GM12878 (cell line): ENCODE results near the gene RPL38. TPM values are rescaled to one million over a fixed set of nuclear protein-coding genes. Genes with fewer than 3 reads are reported as not detected.

Experiments used
- ATAC-seq: fragments of 200-7000 bp; cut with Tn5 transposase; 3 replicates; pipeline ENCODE4 v1.9.1; 2020; ENCODE audit warnings: mild to moderate bottlenecking, moderate library complexity
- BruUV-seq: library from RNA; stranded (reverse); fragments of 400-500 nt; replicated peaks from 2 replicates; lab custom pipeline; 2021; lab: Mats Ljungman, UMichigan
- CTCF ChIA-PET: fragments of 300-600 bp; sonication (Branson Sonifier 250); formaldehyde crosslinking; extraction: SDS; loops from one replicate; lab custom pipeline; 2021; ENCODE audit warnings: inconsistent platforms; lab: Yijun Ruan, JAX
- POLR2A ChIA-PET: fragments of 350-600 bp; formaldehyde crosslinking; extraction: SDS; loops from one replicate; lab custom pipeline; 2021; ENCODE audit warnings: inconsistent platforms; lab: Charles Lee
- RAD21 ChIA-PET: fragments of 300-600 bp; sonication (Branson Sonifier 250); formaldehyde crosslinking; loops from one replicate; lab custom pipeline; 2023; ENCODE audit warnings: antibody characterized with exemption; ENCODE audit not compliant: unreplicated experiment; lab: Charles Lee
- SMC1A ChIA-PET: fragments of 300-600 bp; sonication (Branson Sonifier 250); formaldehyde crosslinking; loops from one replicate; lab custom pipeline; 2023; ENCODE audit not compliant: unreplicated experiment, uncharacterized antibody; lab: Charles Lee
- DNase-seq: peaks from one replicate; pipeline ENCODE4 v3.0.0-alpha.2; 2011; ENCODE audit warnings: low read depth, low spot score
- FAIRE-seq: peaks from 3 replicates; lab custom pipeline; 2011; peaks lifted over from hg19 to GRCh38; lab: Jason Lieb, UNC
- H2AFZ ChIP-seq: 2 replicates; pipeline ENCODE4 v1.6.0; 2011; ENCODE audit warnings: low read depth, low read length, control low read depth; ENCODE audit not compliant: control insufficient read depth
- H3K27ac ChIP-seq: 2 replicates; pipeline ENCODE4 v1.5.1; 2011; ENCODE audit warnings: control low read depth; ENCODE audit not compliant: control insufficient read depth, insufficient read depth
- H3K27me3 ChIP-seq, 2 experiments: replicated peaks in 1 of 2; 2 replicates each; pipeline versions ENCODE4 v1.6.0 to v1.6.1; 2011; ENCODE audit warnings: low read length in 1 of 2; ENCODE audit not compliant: control insufficient read depth in 2 of 2, insufficient read depth in 2 of 2
- H3K36me3 ChIP-seq, 2 experiments: 2 replicates each; pipeline ENCODE4 v1.5.1; 2011; ENCODE audit warnings: low read length in 1 of 2; ENCODE audit not compliant: control insufficient read depth in 2 of 2, insufficient read depth in 2 of 2
- H3K4me1 ChIP-seq: 2 replicates; pipeline ENCODE4 v1.6.1; 2011; ENCODE audit warnings: mild to moderate bottlenecking, low read length, moderate library complexity, mixed read lengths; ENCODE audit not compliant: control insufficient read depth, insufficient read depth
- H3K4me2 ChIP-seq: 2 replicates; pipeline ENCODE4 v1.6.0; 2011; ENCODE audit warnings: control low read depth; ENCODE audit not compliant: control insufficient read depth, insufficient read depth
- H3K4me3 ChIP-seq: fragments of 200-600 bp; sonication (generic); 2 replicates; pipeline ENCODE4 v1.5.1; 2016
- H3K79me2 ChIP-seq: 2 replicates; pipeline ENCODE4 v1.6.0; 2011; ENCODE audit warnings: low read length; ENCODE audit not compliant: control insufficient read depth, insufficient read depth
- H3K9ac ChIP-seq: 2 replicates; pipeline ENCODE4 v1.8.0; 2011; ENCODE audit warnings: low read length, control low read depth, mixed read lengths; ENCODE audit not compliant: control insufficient read depth, insufficient read depth
- H3K9me3 ChIP-seq: replicated peaks from 3 replicates; pipeline ENCODE4 v1.5.1; 2011; ENCODE audit warnings: mild to moderate bottlenecking, low read length; ENCODE audit not compliant: control insufficient read depth, insufficient read depth
- H4K20me1 ChIP-seq: 2 replicates; pipeline ENCODE4 v1.6.0; 2011; ENCODE audit not compliant: control insufficient read depth, insufficient read depth
- BCL11A ChIP-seq: IDR thresholded peaks from 2 replicates; pipeline ENCODE4 v1.6.1; 2011; ENCODE audit warnings: low read depth, low read length
- BMI1 ChIP-seq: fragments of 450-650 bp; IDR thresholded peaks from 2 replicates; pipeline ENCODE4 v1.6.1; 2016; ENCODE audit warnings: mild to moderate bottlenecking, moderate library complexity, borderline replicate concordance
- CBFB ChIP-seq: IDR thresholded peaks from 2 replicates; pipeline ENCODE4 v1.6.1; 2016; ENCODE audit warnings: antibody characterized with exemption, low read depth
- CEBPB ChIP-seq, 2 experiments: fragments of 150-350 bp in 1 of 2; IDR thresholded peaks; 2 replicates each; pipeline ENCODE4 v1.6.1; 2012 to 2014; ENCODE audit warnings: low read depth in 2 of 2, low read length in 2 of 2, borderline replicate concordance in 1 of 2, inconsistent platforms in 1 of 2
- CREB1 ChIP-seq: IDR thresholded peaks from 2 replicates; pipeline ENCODE4 v1.6.1; 2012; ENCODE audit warnings: low read depth, mild to moderate bottlenecking, inconsistent platforms
- ESRRA ChIP-seq: IDR thresholded peaks from 2 replicates; pipeline ENCODE4 v1.6.1; 2012; ENCODE audit warnings: mild to moderate bottlenecking, low read length, improper control_type of control experiment
- EZH2 ChIP-seq: IDR thresholded peaks from 2 replicates; pipeline ENCODE4 v1.6.1; 2012; ENCODE audit warnings: low read depth, mild to moderate bottlenecking, control low read depth, inconsistent platforms, low read length, borderline replicate concordance; ENCODE audit not compliant: control insufficient read depth
- FOXM1 ChIP-seq: IDR thresholded peaks from 2 replicates; pipeline ENCODE4 v1.6.1; 2012; ENCODE audit warnings: low read depth, mild to moderate bottlenecking, inconsistent platforms, low read length, moderate library complexity
- IRF3 ChIP-seq: fragments of 450-650 bp; IDR thresholded peaks from 2 replicates; pipeline ENCODE4 v1.6.1; 2014; ENCODE audit warnings: mild to moderate bottlenecking
- MAX ChIP-seq: IDR thresholded peaks from 2 replicates; pipeline ENCODE4 v1.6.1; 2012; ENCODE audit warnings: low read depth, low read length, improper control_type of control experiment
- MYC ChIP-seq: IDR thresholded peaks from 2 replicates; pipeline ENCODE4 v1.6.1; 2011; ENCODE audit warnings: mild to moderate bottlenecking, low read length, moderate library complexity, inconsistent platforms; ENCODE audit not compliant: insufficient read depth, insufficient replicate concordance, insufficient read length, severe bottlenecking
- NR2C1 ChIP-seq: fragments of 450-650 bp; IDR thresholded peaks from 2 replicates; pipeline ENCODE4 v1.6.1; 2017; ENCODE audit warnings: antibody characterized with exemption, mild to moderate bottlenecking, moderate library complexity
- NR2F1 ChIP-seq: fragments of 450-650 bp; conservative IDR thresholded peaks from 2 replicates; pipeline ENCODE4 v1.6.1; 2017; ENCODE audit warnings: mild to moderate bottlenecking
- PBX3 ChIP-seq: IDR thresholded peaks from 2 replicates; pipeline ENCODE4 v1.6.1; 2011; ENCODE audit warnings: mild to moderate bottlenecking, low read depth, low read length, moderate library complexity; ENCODE audit not compliant: insufficient replicate concordance
- PML ChIP-seq: IDR thresholded peaks from 2 replicates; pipeline ENCODE4 v1.6.1; 2012; ENCODE audit warnings: low read length, inconsistent platforms
- SMARCA5 ChIP-seq: fragments of 450-650 bp; IDR thresholded peaks from 2 replicates; pipeline ENCODE4 v1.6.1; 2017; ENCODE audit warnings: mild to moderate bottlenecking
- TCF3 ChIP-seq: IDR thresholded peaks from 2 replicates; pipeline ENCODE4 v1.6.1; 2012; ENCODE audit warnings: low read depth, mild to moderate bottlenecking, low read length, borderline replicate concordance; ENCODE audit not compliant: insufficient read depth
- ZNF217 ChIP-seq: fragments of 450-650 bp; IDR thresholded peaks from 2 replicates; pipeline ENCODE4 v1.6.1; 2017; ENCODE audit warnings: antibody characterized with exemption, mild to moderate bottlenecking
- ZNF384 ChIP-seq: IDR thresholded peaks from 2 replicates; pipeline ENCODE4 v1.6.1; 2012; ENCODE audit warnings: low read depth, mild to moderate bottlenecking, low read length, improper control_type of control experiment, borderline replicate concordance
- WGBS: methylation state at CpG from one replicate; pipeline ENCODE4 v1.1.6; 2016; ENCODE audit warnings: low lambda C conversion rate; ENCODE audit not compliant: insufficient replicate concordance, insufficient coverage; ENCODE audit errors: missing lambda C conversion rate; 5-methylcytosine and 5-hydroxymethylcytosine counted together
- in situ Hi-C: fragments of 300-500 bp; cut with MboI; formaldehyde crosslinking; loops from 9 replicates; pipeline ENCODE4 v1.14.3; 2018; ENCODE audit warnings: mixed read lengths
- intact Hi-C: fragments of 100-400 bp; cut with micrococcal nuclease; formaldehyde crosslinking; loops from one replicate; pipeline ENCODE4 v1.14.2; 2022; ENCODE audit not compliant: unreplicated experiment
- polyA plus RNA-seq, 11 experiments: library from polyadenylated mRNA; depleted of rRNA in 4 of 11; unstranded in 6 of 11; stranded (reverse) in 5 of 11; fragments of >200 nt; fragmentation: Nextera tagmentation in 4 of 11; fragmentation: Illumina TruSeq in 1 of 11; extraction: Ambion mirVana in 4 of 11; extraction: Trizol in 1 of 11; gene quantifications; 1 replicate in 1 of 11; 2 replicates in 10 of 11; pipeline versions ENCODE4 v1.2.1 to v1.2.3, GENCODE V29; 2011 to 2016; ENCODE audit warnings: inconsistent platforms in 2 of 11, missing spikeins in 2 of 11, low read depth in 1 of 11
- total RNA-seq, 4 experiments: library from RNA; depleted of rRNA in 3 of 4; stranded (reverse); fragments of >200 nt in 3 of 4; fragmentation: Illumina TruSeq in 1 of 4; extraction: Trizol in 1 of 4; gene quantifications; 2 replicates each; pipeline versions ENCODE4 v1.2.1 to v1.2.3, GENCODE V29; 2013 to 2021

The RPL38 gene
- total and polyA plus RNA-seq, 10 of the 15 experiments (the other 5 are each of a cell fraction or from before 2014, with no cell fraction given) = 1,318 to 4,938 (median 2,673) TPM

GRCh38 chr17:74251569-74251968, 48.1 kb downstream of the RPL38 start:
- ATAC-seq (no peak), DNase-seq (no peak), FAIRE-seq (no peak)
- Histone ChIP-seq H3K4me1 (no peaks in the 10 kb centered on the region), H3K79me2 (no peaks in the 10 kb centered on the region), H2AFZ (no peak overlapping the region), H3K27me3 (no peaks in the 10 kb centered on the region), H3K36me3 (peaks cover 0 to 5% of the 10 kb centered on the region in 2 experiments; a peak in 1 of 4 replicates), H4K20me1 (no peaks in the 10 kb centered on the region), H3K4me2 (no peak overlapping the region), H3K9me3 (no peaks in the 10 kb centered on the region; the same call in 2 of the 3 replicates), H3K27ac (no peak overlapping the region), H3K4me3 (no peak overlapping the region), H3K9ac (no peak overlapping the region)
- RAD21 ChIA-PET = no interaction called here
- 62% methylated on average over 4 of the region's 6 CpGs for WGBS
- in situ Hi-C loops = no loop called here
- BruUV-seq = no TSS peak
- SMC1A ChIA-PET = no interaction called here
- intact Hi-C loops = no loop called here
- TF ChIP-seq MAX (no peak), ZNF217 (no peak), CBFB (no peak), MYC (no peak), BCL11A (no peak), BMI1 (no peak), ESRRA (no peak), EZH2 (no peak), TCF3 (no peak)
- POLR2A ChIA-PET = interaction anchor here (0.6 kb wide), 1 partner anchor 12 kb away, joined by 3 read pairs; no protein-coding TSS in a partner anchor
- CTCF ChIA-PET = no interaction called here

GRCh38 chr17:74252211-74252610, 48.7 kb downstream of the RPL38 start:
- intact Hi-C loops (no loop called here), in situ Hi-C loops (no loop called here)
- H3K9me3 ChIP-seq = no peaks in the 10 kb centered on the region
- H2AFZ ChIP-seq = no peak overlapping the region
- FAIRE-seq (no peak), DNase-seq (no peak), ATAC-seq (no peak)
- ChIA-PET RAD21 (no interaction called here), SMC1A (no interaction called here), CTCF (no interaction called here), POLR2A (no interaction called here)
- no peak overlapping the region for H3K4me3 ChIP-seq
- H3K36me3 ChIP-seq = peaks cover 0 to 5% of the 10 kb centered on the region in 2 experiments; a peak in 1 of 4 replicates
- no peak overlapping the region for H3K4me2 ChIP-seq
- TF ChIP-seq ZNF384 = no peak
- TF ChIP-seq MYC = no peak
- TF ChIP-seq PBX3 = no peak
- no peak for TF ChIP-seq PML
- TF ChIP-seq NR2F1 = no peak
- no peak for TF ChIP-seq CREB1
- TF ChIP-seq FOXM1 = no peak
- no peak for TF ChIP-seq IRF3
- no peak for TF ChIP-seq SMARCA5
- no peak for TF ChIP-seq CEBPB (IDR thresholded peaks at IDR 0.05; ENCODE audit: borderline replicate concordance in 1 of 2, low read depth in 2 of 2, low read length in 2 of 2)
- TF ChIP-seq NR2C1 = no peak
- no TSS peak for BruUV-seq
- 51% methylated on average over 8 of the region's 8 CpGs for WGBS
- H3K27me3 ChIP-seq = no peaks in the 10 kb centered on the region
- H4K20me1 ChIP-seq = no peaks in the 10 kb centered on the region
- no peaks in the 10 kb centered on the region for H3K4me1 ChIP-seq
- H3K79me2 ChIP-seq = no peaks in the 10 kb centered on the region
- no peak overlapping the region for H3K27ac ChIP-seq
- H3K9ac ChIP-seq = no peak overlapping the region
